HG02884 (cell line): ENCODE measurements around the gene PKN2.
"Not testable (repeated sequence)": the region's sequence is repeated elsewhere in the genome, so short reads cannot be mapped to it uniquely, and the experiment has no call there.

ENCODE experiments used
- ATAC-seq: cut with Tn5 transposase; IDR thresholded peaks from one replicate; pipeline ENCODE4 v1.9.1; 2021; ENCODE audit warnings: mild to moderate bottlenecking, moderate library complexity; ENCODE audit not compliant: unreplicated experiment

Gene PKN2

GRCh38 chr1:88784551-88784950 is 100.5 kb downstream of the PKN2 start:
- ATAC-seq, result no peak

DNA sequence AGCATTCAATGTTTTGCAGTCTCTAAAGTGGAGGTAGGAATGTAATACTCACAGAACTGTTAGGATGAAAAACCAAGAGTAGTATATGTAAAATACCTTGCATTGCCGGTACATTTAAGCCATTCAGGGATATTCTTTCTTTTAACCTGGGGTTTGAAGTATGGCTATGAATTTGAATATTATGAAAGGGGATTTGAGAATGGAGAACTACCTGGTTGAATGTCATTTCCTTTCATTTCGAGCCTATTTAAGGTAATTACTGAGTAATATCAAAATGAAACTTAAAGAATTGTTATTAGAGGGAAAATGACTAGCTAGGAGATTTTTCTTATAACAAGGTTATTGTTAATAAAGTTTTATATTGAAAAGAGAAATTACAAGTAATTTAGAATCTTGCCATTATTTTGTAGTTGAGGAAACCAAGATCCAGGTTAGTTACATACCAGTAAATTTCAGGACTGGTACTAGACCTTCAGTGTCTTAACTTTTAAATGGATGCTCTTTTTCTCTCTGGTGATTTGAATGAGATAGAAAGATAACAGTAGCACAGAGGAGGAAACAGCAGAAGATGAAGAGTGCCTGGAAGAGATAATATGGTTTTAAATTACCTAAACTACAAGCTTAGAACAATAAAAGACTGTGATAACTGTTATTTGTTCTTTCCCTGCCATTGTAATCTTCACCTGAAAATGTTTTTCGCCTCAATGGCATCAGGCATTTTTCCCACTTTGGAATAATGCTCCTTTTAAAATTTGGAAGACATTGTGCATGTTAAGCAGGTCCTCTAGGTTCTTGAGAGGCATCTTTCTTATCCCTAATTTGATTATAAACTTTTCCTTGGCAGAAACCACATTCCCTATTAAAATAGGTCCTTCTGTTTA is 103.2 kb downstream of the PKN2 start:
- no peak for ATAC-seq

DNA sequence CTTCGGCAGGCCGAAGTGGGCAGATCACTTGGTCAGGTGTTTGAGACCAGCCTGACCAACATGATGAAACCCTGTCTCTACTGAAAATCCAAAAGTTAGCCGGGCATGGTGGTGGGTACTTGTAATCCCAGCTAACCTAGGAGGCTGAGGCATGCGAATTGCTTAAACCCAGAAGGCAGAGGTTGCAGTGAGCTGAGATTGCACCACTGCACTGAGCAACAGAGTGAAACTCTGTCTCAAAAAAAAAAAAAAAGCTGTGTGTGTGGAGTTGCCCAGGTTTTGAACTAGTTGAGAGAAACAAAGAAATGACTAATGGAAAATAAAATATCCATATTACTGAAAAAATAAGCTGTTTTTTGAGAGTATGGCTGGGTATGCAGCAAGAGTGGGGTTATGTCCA is 107.1 kb downstream of the PKN2 start:
- no peak for ATAC-seq

DNA sequence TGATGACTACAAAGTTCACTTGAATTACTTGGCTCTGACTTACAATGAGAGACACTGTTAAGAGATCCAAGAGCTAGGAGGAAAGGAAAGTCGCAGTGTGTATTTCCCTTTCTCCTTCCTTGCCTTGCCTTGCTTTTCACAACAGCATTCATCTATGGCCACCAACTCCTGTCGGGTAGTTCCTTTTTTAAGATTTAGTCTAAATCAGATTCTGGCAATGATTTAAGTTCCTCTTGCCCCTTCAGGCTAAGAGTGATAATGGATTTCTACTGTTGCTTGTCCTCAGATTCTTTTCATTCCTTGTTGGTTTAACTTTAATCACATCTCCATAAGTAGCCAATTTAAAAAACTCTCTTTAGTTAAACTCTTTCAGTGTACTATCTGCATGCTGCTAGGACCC is 115.4 kb downstream of the PKN2 start:
- no peak for ATAC-seq

- ATAC-seq, result no peak
These were observed 116.4 kb downstream of the PKN2 start for GRCh38 chr1:88800382-88801051.

DNA sequence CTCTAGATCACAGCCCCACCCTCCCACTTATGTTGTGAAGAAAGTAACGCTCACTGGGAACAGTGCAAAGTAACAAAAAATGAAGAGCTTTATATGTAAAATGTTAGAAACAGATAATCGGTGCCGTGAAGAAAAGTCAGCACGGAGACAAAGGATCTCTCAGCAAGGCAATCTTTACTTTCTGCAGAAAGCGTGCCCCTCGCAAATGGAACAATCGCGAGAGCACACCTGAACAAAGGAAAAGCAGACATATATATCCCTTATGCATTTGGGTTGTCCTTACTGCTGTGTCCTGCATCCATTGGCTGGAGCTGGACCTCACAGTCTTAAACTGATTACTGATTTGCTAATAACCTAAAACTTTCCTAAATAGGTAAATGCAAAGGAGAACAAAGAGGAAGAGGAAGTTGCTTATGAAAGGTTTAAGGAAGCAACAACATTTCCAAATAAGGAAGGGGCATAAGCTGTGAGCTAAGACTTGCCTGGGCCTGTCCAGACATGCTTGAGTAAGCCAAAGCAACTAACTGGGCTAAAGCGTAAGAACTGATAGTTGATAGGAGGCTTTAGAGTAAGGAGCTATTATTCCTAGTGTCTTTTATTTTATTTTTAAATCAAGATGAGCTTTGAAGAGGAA is 117.6 kb downstream of the PKN2 start:
- ATAC-seq, result no peak

DNA sequence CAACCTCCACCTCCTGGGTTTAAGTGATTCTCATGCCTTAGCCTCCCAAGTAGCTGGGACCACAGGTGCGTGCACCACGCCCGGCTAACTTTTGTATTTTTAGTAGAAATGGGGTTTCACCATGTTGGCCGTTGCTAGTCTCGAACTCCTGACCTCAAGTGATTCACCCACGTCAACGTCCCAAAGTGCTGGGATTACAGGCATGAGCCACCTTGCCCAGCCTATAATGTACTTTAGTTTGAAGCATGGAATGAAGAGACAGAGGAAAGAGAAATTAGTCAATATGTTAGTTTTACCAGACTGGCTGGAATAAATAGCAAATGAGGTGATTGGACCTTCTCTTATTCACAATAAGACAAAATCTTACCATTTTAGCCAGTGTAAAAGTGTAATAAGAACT is 118.3 kb downstream of the PKN2 start:
- no peak for ATAC-seq

DNA sequence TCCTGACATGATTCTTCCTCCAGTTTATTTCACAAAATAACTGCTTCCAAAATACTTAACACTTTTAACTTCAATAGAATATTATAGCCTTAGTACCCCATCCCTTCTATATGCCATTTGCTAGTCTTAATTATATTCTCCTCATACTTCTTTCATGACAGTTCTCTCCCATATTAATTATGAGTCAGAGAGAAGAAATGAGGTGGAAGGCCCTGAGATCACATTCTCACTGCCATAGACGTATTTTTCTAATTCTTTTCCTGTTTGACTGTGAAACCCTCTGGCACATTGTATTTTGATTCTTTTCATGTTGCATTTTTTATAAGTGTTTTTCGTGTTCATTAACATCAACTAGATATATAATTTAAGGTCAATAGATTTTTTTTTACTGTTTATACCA is 118.9 kb downstream of the PKN2 start:
- no peak for ATAC-seq

GRCh38 chr1:88803444-88803843 is 119.4 kb downstream of the PKN2 start:
- ATAC-seq, result no peak

DNA sequence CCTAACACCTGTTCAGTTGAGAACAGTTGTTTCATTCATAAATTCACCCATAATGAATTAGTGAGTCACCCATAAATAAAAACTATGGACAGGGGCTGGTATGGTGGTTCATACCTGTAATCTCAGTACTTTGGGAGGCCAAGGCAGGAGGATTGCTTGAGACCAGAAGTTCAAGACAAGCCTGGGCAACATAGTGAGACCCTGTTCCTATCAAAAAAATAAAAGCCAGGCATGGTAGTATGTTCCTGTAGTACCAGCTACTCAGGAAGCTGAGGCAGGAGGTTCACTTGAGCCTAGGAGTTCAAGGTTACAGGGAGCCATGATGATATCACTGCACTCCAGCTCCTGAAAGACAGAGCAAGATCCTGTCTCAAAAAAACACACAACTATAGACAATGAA is 128.3 kb downstream of the PKN2 start:
- no peak for ATAC-seq

GRCh38 chr1:88813471-88813870 is 129.4 kb downstream of the PKN2 start:
- ATAC-seq, result no peak

- not testable (repeated sequence) for ATAC-seq
These were observed 135.6 kb downstream of the PKN2 start for GRCh38 chr1:88819642-88820041.

GRCh38 chr1:88825721-88826120 is 141.6 kb downstream of the PKN2 start:
- no peak for ATAC-seq

DNA sequence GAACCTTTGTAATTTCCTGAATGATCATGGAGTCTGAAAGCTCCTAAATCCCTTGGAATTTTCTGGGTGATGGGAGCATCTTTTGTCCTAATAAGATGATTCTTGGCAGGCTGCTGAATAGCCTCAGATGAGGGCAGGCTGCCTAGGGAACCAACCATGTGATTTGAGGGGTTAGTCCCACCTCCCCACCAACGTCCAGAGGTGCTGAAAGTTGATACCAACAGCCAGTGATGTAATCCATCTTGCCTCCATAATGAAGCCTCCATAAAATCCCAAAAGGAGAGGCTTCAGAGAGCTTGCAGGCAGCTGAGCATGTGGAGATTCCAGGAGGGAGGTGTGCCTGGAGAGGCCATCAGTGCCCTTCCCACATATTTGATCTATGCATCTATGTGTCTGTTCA is 163.6 kb downstream of the PKN2 start:
- ATAC-seq, result no peak

DNA sequence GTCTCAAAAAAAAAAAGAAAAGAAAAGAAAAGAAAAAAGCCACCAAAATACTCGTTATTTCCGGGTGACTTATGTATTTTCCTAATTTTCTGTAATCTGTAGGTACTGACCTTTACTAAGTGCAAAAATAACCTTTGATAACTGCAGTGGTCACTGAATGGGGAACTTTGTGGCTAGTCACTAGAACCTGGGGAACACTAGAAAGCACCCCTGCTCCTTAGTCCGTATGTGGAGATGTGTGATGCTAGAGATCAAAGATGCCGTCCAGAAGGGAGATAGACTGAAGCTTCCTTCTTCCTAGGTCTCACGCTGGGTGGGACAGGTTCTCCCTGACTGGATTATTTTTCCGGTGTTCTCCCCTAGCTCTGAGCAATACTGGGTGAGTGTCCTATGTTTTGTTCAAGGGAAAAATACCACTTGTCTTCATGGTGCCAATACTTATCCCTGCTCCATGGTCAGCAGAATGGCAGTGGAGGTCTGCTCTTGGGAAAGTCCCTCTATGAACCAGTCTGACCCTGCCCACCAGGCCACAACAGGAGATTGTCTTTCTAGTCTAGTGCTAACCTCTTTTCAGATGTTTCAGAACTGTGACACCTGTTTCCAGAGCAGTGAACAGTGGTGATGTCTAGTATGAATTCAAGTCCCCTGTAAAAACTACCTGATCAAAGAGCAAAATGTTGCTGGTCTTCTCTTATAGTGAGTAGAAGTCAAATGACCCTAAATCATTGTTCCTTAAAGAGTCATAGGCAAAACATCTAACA is 167.4 kb downstream of the PKN2 start:
- ATAC-seq, result no peak

- no peak for ATAC-seq
These were observed 183.9 kb downstream of the PKN2 start for GRCh38 chr1:88867743-88868521.

- ATAC-seq, result not testable (repeated sequence)
These were observed 185.6 kb downstream of the PKN2 start for GRCh38 chr1:88869644-88870043.

GRCh38 chr1:88873737-88874349 is 189.8 kb downstream of the PKN2 start:
- no peak for ATAC-seq

DNA sequence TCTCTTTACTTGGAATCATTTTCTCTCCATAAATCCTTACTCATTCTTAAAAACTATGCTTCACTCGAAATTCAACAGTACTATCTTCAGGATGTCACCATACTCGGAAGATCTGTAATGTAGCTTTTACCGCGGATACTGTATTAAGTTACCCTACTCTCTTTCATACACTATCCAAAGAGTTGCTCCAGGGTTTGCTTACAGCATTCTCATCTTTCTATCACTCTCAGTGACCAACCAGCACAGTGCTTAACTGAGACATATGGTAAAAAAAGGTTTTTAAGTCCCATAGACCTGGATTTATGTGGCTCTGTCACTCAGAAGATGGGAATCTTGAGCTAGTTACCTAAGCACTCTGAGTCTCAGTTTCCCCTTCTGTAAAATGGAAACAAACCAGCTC is 191.5 kb downstream of the PKN2 start:
- no peak for ATAC-seq
